Activated T-cell treated with anti-CD3 and anti-CD28 coated beads, Interleukin-2, amount 50 U/mL, for 1 hour (primary cell): ENCODE results near the gene BANP.
"Not testable (repeated sequence)": the region's sequence is repeated elsewhere in the genome, so short reads cannot be mapped to it uniquely, and the experiment has no call there.

Experiments
- DNase-seq: peaks from one replicate; pipeline ENCODE4 v3.0.0-alpha.2; 2020

The BANP gene

GRCh38 chr16:87970186-87970585 lies 19.0 kb downstream of the BANP start:
- no peak for DNase-seq

DNA sequence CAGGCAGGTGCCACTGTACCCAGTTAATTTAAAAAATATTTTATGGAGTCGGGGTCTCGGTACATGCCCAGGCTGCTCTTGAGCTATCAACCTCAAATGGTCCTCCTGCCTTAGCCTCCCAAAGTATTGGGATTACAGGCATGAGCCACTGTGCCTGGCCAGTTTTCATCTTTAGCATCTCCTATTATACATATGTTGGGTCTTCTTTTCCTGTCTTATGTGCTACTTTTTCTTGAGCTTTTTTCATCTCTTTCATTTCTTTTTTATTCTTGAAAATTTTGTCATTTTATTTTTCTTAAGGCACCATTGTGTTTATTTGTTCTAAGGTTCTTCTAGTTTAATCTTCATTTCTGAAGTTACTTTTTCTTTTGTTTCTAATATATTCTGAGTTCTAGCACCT lies 20.7 kb downstream of the BANP start:
- no peak for DNase-seq

GRCh38 chr16:87973717-87974116 lies 22.5 kb downstream of the BANP start:
- DNase-seq = no peak

GRCh38 chr16:87974178-87974577 lies 22.9 kb downstream of the BANP start:
- no peak for DNase-seq

- DNase-seq = no peak
Observed at GRCh38 chr16:87976665-87977064, 25.4 kb downstream of the BANP start.

GRCh38 chr16:87978127-87978526 lies 26.9 kb downstream of the BANP start:
- DNase-seq = no peak

- no peak for DNase-seq
Observed at GRCh38 chr16:87979352-87979751, 28.1 kb downstream of the BANP start.

DNA sequence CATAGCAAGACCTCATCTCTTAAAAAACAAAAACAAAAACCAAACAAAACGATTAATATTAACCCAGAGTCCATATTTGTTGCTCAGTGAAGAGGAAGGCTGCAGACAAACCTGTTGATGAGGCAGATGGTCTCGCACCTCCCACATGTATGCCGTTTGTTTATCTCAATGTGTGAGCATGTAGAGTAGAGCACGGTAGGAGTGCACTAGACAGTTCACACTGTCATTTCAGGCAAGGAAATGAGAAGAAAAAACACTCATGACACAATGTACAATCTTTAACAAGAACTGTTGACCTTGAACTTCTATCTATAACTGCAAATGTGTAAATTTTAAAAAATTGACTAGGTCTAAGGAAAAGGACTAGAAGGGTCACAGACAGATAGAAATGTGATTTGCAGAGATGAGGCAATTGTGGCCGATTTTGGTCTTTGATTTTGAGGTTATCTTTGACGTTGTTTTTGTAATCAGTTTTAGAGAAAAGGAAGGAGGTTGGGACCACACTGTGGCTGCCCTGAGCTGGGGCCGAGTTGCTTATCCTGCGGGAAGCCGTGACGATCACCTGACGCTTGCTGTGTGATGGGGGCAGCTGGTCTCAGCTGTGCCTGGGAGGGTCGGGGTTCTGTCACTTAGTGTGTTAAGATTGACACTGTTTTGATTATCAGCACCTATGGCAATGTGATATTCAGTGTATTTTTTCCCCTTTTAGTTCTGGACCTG lies 28.8 kb downstream of the BANP start:
- DNase-seq = not testable (repeated sequence)

GRCh38 chr16:87981376-87981775 lies 30.1 kb downstream of the BANP start:
- DNase-seq = not testable (repeated sequence)

GRCh38 chr16:87982581-87983041 lies 31.4 kb downstream of the BANP start:
- no peak for DNase-seq

GRCh38 chr16:87983072-87983736 lies 32.0 kb downstream of the BANP start:
- not testable (repeated sequence) for DNase-seq

DNA sequence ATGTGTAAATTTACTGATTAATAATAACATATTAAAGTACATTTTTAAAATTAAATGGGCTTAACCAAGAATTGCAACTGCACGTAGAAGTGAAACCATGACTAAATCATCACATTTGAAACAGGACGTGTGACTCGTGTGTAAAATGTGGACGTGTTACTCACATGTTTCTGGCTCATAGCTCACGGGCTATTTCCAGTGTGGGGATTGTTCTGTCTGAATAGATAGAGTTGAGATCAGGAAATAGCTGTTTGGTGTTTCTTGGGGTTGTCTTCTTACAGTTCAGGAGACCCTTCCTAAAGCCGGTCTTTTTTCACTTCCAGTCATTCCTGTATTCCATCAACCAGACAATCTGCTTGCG lies 32.5 kb downstream of the BANP start:
- DNase-seq = not testable (repeated sequence)

DNA sequence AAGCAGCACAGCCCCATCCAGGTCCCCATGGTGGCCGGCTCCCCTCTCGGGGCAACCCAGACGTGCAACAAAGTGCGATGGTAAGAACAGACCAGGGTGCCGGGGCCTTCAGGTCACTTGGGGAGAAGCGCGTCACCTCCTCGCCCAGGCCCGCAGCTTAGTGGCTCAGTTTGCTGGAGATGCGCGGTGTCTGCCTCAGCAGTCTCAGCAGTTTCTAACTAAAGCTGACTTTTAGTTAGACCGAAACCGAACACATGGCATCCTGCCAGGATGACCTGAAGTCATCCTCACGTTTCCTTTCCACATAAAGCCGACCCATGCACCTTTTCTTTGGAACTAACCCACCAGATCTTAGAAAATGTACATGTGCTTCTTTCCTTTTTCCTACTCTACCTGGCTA lies 32.9 kb downstream of the BANP start:
- DNase-seq = not testable (repeated sequence)

DNA sequence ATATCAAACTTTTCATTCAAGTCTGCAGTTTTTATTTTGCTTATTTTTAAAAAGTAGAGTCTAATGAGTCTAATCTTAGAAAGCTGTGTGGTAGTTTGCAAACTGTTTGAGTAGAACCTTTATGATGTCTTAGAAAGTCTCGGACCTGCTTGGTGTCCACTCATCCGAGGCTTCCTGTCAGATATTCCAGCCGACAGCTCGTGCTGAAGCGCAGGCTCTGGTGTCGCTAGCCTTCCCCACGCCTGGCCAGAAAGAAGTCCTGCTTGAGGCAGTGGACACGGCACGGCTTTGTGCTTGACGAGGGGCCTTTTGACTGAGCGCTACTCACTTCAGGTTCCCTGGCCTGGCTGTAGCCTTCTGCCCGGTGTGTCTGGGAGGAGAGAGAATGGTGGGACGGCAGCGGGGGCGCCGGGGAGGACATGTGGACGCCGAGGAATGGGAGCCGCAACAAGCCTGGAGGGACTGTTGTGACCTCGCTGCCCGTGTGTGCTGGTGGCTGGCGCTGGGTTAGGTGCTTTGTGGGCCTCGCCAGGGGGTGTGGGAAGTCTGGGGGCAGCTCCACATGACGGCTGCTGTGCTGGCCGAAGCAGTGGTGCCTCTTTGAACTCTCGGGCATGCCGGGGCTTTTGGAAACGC lies 33.5 kb downstream of the BANP start:
- DNase-seq = no peak

DNA sequence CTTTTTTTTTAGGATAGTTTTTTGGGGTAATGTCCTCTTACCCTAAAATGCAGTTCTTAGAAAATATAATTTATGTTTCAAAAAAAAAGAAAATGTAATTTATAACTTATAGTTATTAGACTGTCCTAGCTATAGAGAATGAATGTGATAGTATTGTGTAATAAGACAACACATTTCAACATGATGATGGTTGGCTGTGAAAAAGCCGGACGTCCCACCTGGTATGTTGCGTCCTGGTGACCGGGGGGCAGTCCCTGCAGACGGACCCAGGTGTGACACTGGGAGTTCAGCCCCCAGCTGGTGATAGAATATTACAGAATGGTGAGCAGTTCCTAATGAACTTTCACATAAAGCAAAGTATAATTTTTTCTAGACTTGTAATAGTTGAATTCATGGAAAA lies 34.3 kb downstream of the BANP start:
- not testable (repeated sequence) for DNase-seq

DNA sequence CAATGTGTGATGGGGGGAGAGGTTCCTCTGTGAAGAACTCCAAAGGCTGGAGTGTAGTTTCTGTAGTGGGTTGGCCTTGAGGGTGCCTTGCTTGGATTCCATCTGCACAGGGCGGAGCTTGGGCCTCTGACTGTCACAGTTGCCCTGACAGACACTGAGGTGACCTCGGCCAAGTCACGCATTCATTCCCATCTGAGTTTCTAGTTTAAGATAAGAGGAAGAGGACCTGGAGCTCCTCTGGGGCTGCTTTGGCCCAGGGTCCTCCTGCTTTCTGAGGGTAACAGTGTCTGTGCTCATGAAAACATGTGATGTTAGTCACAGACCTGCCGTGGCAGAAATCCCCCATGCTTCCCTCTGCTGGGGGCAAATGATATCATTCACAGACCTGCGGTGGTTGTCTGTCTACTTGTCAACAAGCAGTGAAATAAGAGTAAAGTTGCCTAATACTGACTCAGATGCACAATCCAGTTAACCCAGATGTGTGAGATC lies 35.2 kb downstream of the BANP start:
- DNase-seq = peak; percentile 36

DNA sequence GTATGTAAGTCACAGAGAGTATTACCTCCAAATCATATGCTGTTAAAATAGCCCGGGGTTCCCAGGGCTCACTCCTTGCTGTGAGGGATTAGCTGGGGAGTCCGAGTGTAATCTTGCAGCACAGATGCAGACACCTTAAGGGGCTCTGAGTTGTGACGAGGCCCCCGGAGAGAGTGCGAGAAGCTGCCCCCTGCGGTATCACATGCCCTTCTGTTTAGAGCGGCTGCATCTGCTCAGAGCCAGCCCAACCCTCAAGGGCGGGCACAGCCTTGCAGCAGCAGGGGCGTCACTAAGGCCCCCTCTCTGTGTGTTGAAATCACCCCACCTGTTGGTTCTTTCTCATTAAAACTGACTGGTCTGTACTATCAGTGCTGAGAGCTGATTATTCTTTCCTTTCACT lies 37.4 kb downstream of the BANP start:
- DNase-seq = not testable (repeated sequence)

- DNase-seq = not testable (repeated sequence)
Observed at GRCh38 chr16:87990254-87990653, 39.0 kb downstream of the BANP start.

GRCh38 chr16:87992142-87992541 lies 40.9 kb downstream of the BANP start:
- DNase-seq = not testable (repeated sequence)

- no peak for DNase-seq
Observed at GRCh38 chr16:87993901-87994300, 42.7 kb downstream of the BANP start.

DNA sequence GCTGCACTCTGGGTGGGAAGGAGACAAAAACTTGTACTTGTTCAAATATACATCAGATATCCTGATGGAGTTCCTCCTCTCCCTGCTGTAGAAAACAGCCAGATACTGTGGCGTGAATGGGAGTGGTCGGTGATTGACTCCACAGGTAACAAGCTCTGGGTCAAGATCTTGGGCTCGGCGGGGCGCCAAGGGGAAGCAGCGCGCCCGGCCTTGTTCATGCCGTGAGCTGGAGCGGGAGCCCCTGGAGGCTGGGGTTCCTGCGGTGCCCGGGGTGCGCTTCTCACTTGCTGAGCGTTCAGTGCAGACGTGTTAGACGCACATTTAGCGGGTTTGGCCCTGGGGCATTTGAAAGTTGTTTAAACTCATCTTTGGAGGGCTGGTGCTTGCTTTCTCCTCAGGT lies 44.4 kb downstream of the BANP start:
- DNase-seq = no peak

DNA sequence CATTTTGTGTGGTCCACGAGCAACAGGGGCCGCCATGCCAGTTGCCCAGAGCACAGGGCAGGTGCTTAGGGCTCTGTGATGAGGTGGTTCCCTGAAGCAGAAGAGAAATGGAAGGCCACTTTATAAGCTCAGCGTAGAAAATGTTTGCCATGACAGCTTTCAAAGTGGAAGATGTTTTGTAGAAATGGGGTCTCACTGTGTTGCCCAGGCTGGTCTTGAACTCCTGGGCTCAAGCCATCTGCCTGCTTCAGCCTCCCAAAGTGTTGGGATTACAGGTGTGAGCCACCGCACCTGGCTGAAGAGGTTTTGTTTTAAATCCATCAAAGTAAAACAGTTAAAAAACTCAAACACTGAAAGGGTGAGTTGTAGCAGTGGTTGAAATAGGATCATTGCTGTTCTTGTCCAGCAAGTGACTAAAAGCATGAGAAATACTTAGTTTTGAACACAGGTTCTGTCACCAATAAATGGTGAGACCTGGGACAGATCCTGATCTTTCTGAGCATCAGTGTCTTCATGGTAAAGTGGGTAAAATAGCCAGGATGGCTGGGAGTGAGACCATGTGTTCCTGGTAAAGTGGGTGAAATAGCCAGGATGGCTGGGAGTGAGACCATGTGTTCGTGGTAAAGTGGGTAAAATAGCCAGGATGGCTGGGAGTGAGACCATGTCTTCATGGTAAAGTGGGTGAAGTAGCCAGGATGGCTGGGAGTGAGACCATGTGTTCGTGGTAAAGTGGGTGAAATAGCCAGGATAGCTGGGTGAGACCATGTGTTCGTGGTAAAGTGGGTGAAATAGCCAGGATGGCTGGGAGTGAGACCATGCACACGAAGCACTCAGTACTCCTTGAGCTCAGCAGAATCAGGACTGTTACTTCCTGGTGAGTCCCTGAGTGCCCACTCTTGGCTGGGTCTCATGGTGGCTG lies 46.0 kb downstream of the BANP start:
- DNase-seq = no peak
